HCT116 (cell line): ENCODE results near the gene LMX1A. TPM values are rescaled to one million over a fixed set of nuclear protein-coding genes. Genes with fewer than 3 reads are reported as not detected.

ENCODE experiments used
- ATAC-seq: fragments of 200-7000 bp; cut with Tn5 transposase; 2 replicates; pipeline ENCODE4 v1.9.1; 2020; ENCODE audit warnings: mild to moderate bottlenecking, moderate library complexity
- BruUV-seq: library from RNA; stranded (reverse); fragments of 400-500 nt; replicated peaks from 2 replicates; lab custom pipeline; 2021; lab: Mats Ljungman, UMichigan
- CTCF ChIA-PET: fragments of 300-600 bp; sonication (Branson Sonifier 250); formaldehyde crosslinking; loops from one replicate; lab custom pipeline; 2021; ENCODE audit warnings: antibody characterized with exemption; lab: Charles Lee
- POLR2A ChIA-PET: fragments of 300-600, 350-600 bp; sonication (Branson Sonifier 250); formaldehyde crosslinking; loops from one replicate; lab custom pipeline; 2021; ENCODE audit warnings: antibody characterized with exemption; lab: Charles Lee
- RAD21 ChIA-PET, 2 experiments: fragments of 300-600 bp; sonication (Branson Sonifier 250); formaldehyde crosslinking; loops; one replicate each; lab custom pipeline; 2023; ENCODE audit warnings: low total read pairs in 2 of 2; ENCODE audit not compliant: uncharacterized antibody in 2 of 2, unreplicated experiment in 2 of 2, low non-redundant PET in 1 of 2; lab: Charles Lee
- DNase-seq: peaks from one replicate; pipeline ENCODE4 v3.0.0-alpha.2; 2010; ENCODE audit warnings: low read depth, low spot score
- H2AFZ ChIP-seq: fragments of 200-600 bp; shearing (Covaris generic), sonication (generic); 2 replicates; pipeline ENCODE4 v1.6.1; 2017; ENCODE audit warnings: low read depth, mixed run types, mixed read lengths, antibody characterized with exemption, low read length; ENCODE audit not compliant: poor library complexity, severe bottlenecking
- H3K27ac ChIP-seq: 2 replicates; pipeline ENCODE4 v1.5.1; 2012; ENCODE audit warnings: low read depth, low read length
- H3K27me3 ChIP-seq: fragments of 200-600 bp; sonication (generic); 2 replicates; pipeline ENCODE4 v1.6.1; 2016; ENCODE audit warnings: mixed run types, low read length, mixed read lengths; ENCODE audit not compliant: insufficient read depth
- H3K36me3 ChIP-seq, 2 experiments: fragments of 200-500 bp in 1 of 2; fragments of 200-600 bp in 1 of 2; sonication (Bioruptor generic) in 1 of 2; sonication (generic) in 1 of 2; 2 replicates each; pipeline versions ENCODE4 v1.5.1 to v1.6.1; 2014 to 2016; ENCODE audit warnings: low read length in 2 of 2, inconsistent platforms in 1 of 2, mixed read lengths in 1 of 2, mixed run types in 1 of 2; ENCODE audit not compliant: insufficient read depth in 2 of 2, control insufficient read depth in 1 of 2
- H3K4me1 ChIP-seq, 2 experiments: fragments of 200-600 bp in 1 of 2; sonication (generic) in 1 of 2; 2 replicates each; pipeline versions ENCODE4 v1.5.1 to v1.6.1; 2012 to 2017; ENCODE audit warnings: low read length in 2 of 2, inconsistent platforms in 1 of 2, mild to moderate bottlenecking in 1 of 2, mixed read lengths in 1 of 2, mixed run types in 1 of 2, moderate library complexity in 1 of 2; ENCODE audit not compliant: insufficient read depth in 2 of 2, control insufficient read depth in 1 of 2
- H3K4me2 ChIP-seq: fragments of 200-600 bp; sonication (generic); 2 replicates; pipeline ENCODE4 v1.6.1; 2017; ENCODE audit warnings: mixed run types, low read length, mixed read lengths
- H3K4me3 ChIP-seq, 2 experiments: fragments of 200-600 bp in 1 of 2; sonication (generic) in 1 of 2; replicated peaks in 1 of 2; 2 replicates each; pipeline ENCODE4 v1.5.1; 2011 to 2016; ENCODE audit warnings: low read length in 2 of 2, control low read depth in 1 of 2, low read depth in 1 of 2, mild to moderate bottlenecking in 1 of 2, mixed read lengths in 1 of 2, mixed run types in 1 of 2
- H3K79me2 ChIP-seq: fragments of 200-600 bp; sonication (generic); 2 replicates; pipeline ENCODE4 v1.6.1; 2017; ENCODE audit warnings: mild to moderate bottlenecking, mixed run types, low read length, moderate library complexity, mixed read lengths; ENCODE audit not compliant: insufficient read depth
- H3K9ac ChIP-seq: fragments of 200-600 bp; sonication (generic); 2 replicates; pipeline ENCODE4 v1.6.1; 2016; ENCODE audit warnings: low read length, mixed read lengths
- H3K9me2 ChIP-seq: fragments of 200-600 bp; sonication (generic), shearing (Covaris generic); 2 replicates; pipeline ENCODE4 v1.6.1; 2017; ENCODE audit warnings: mixed run types, mild to moderate bottlenecking, moderate library complexity; ENCODE audit not compliant: insufficient read depth
- H3K9me3 ChIP-seq, 2 experiments: fragments of 200-500 bp in 1 of 2; fragments of 200-600 bp in 1 of 2; sonication (Bioruptor generic) in 1 of 2; sonication (generic) in 1 of 2; 2 replicates each; pipeline ENCODE4 v1.6.1; 2014 to 2017; ENCODE audit warnings: low read length in 2 of 2, mixed read lengths in 2 of 2, inconsistent platforms in 1 of 2, low read depth in 1 of 2, mild to moderate bottlenecking in 1 of 2, mixed run types in 1 of 2, moderate library complexity in 1 of 2; ENCODE audit not compliant: control insufficient read depth in 1 of 2, insufficient read depth in 1 of 2
- H4K20me1 ChIP-seq: fragments of 200-600 bp; sonication (generic), shearing (Covaris generic); 2 replicates; pipeline ENCODE4 v1.6.1; 2017; ENCODE audit warnings: mixed run types, mild to moderate bottlenecking, moderate library complexity; ENCODE audit not compliant: insufficient read depth
- CBX3 ChIP-seq: IDR thresholded peaks from 2 replicates; pipeline ENCODE4 v1.6.1; 2012; ENCODE audit warnings: low read depth
- CEBPB ChIP-seq: IDR thresholded peaks from 2 replicates; pipeline ENCODE4 v1.6.1; 2012; ENCODE audit warnings: low read depth
- EGR1 ChIP-seq: IDR thresholded peaks from 2 replicates; pipeline ENCODE4 v1.6.1; 2012; ENCODE audit warnings: low read depth
- ELF1 ChIP-seq: IDR thresholded peaks from 2 replicates; pipeline ENCODE4 v1.6.1; 2012; ENCODE audit warnings: low read depth, borderline replicate concordance
- EZH2 ChIP-seq: fragments of 200-600 bp; sonication (generic); IDR thresholded peaks from 2 replicates; pipeline ENCODE4 v1.6.1; 2017; ENCODE audit warnings: antibody characterized with exemption, mixed run types
- EZH2phosphoT487 ChIP-seq: fragments of 200-600 bp; IDR thresholded peaks from 2 replicates; pipeline ENCODE4 v1.6.1; 2018; ENCODE audit warnings: antibody characterized with exemption, borderline replicate concordance
- FOSL1 ChIP-seq: IDR thresholded peaks from 2 replicates; pipeline ENCODE4 v1.6.1; 2012; ENCODE audit warnings: low read depth
- JUND ChIP-seq: IDR thresholded peaks from 2 replicates; pipeline ENCODE4 v1.6.1; 2012
- MAX ChIP-seq: IDR thresholded peaks from 2 replicates; pipeline ENCODE4 v1.6.1; 2012
- RAD21 ChIP-seq: IDR thresholded peaks from 2 replicates; pipeline ENCODE4 v1.6.1; 2012; ENCODE audit warnings: low read depth, mild to moderate bottlenecking
- SP1 ChIP-seq: IDR thresholded peaks from 2 replicates; pipeline ENCODE4 v1.6.1; 2012; ENCODE audit warnings: low read depth
- SRF ChIP-seq: IDR thresholded peaks from 2 replicates; pipeline ENCODE4 v1.6.1; 2012; ENCODE audit warnings: low read depth
- TCF7L2 ChIP-seq: IDR thresholded peaks from 2 replicates; pipeline ENCODE4 v1.7.0; 2011; ENCODE audit warnings: borderline replicate concordance, inconsistent platforms; ENCODE audit not compliant: insufficient read depth, insufficient read length; ENCODE audit errors: extremely low read depth
- YY1 ChIP-seq: IDR thresholded peaks from 2 replicates; pipeline ENCODE4 v1.6.1; 2011; ENCODE audit warnings: low read length, low read depth, moderate library complexity, mild to moderate bottlenecking; ENCODE audit not compliant: insufficient replicate concordance; ENCODE audit errors: extremely low read depth
- ZFX ChIP-seq: fragments of 450-650 bp; IDR thresholded peaks from 2 replicates; pipeline ENCODE4 v1.6.1; 2017
- ZNF274 ChIP-seq: fragments of 200-500 bp; sonication (Bioruptor generic); IDR thresholded peaks from 2 replicates; pipeline ENCODE4 v1.6.1; 2014; ENCODE audit warnings: mild to moderate bottlenecking, low read depth, low read length, inconsistent platforms
- intact Hi-C: fragments of 100-400 bp; cut with micrococcal nuclease; formaldehyde crosslinking; loops from 2 replicates; pipeline ENCODE4 v1.10.0; 2022
- total RNA-seq: library from RNA; stranded (reverse); gene quantifications from one replicate; pipeline ENCODE4 v1.2.1, GENCODE V29; 2021; ENCODE audit not compliant: unreplicated experiment
- TF ChIP-seq, protein P1 (sequence below): IDR thresholded peaks from 2 replicates; pipeline ENCODE4 v1.6.1; 2012

LMX1A gene
- total RNA-seq, 1 experiment from 2014 or later: not detected

DNA sequence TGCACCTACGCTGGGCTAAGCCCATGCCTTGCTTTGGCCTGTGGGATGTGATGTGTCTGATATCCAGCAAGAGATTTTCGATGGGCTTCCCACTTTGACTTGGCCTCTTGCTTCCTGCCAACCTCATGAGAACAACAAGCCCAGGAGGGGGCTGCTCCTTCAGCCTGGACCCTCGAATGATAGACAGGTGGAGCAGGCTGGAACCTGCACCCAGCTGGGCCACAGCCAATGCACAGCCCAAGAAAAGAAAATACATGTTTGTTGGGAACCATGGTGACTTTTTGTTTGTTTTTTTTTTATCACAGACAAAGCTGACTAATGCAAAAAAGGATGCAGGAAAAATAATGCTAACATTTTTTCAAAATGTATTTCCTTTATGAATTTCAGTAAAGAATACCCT is 144.3 kb downstream of the LMX1A start:
- H3K4me3 ChIP-seq: no peak overlapping the region
- no peak overlapping the region for H3K9ac ChIP-seq
- TF ChIP-seq CEBPB (no peak), YY1 (no peak), EZH2 (no peak), ZFX (no peak), EGR1 (no peak), ZNF274 (no peak), CBX3 (no peak), RAD21 (no peak), SRF (no peak), MAX (no peak)
- TF ChIP-seq, protein P1, sequence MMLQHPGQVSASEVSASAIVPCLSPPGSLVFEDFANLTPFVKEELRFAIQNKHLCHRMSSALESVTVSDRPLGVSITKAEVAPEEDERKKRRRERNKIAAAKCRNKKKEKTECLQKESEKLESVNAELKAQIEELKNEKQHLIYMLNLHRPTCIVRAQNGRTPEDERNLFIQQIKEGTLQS: no peak
- RAD21 ChIA-PET: no interaction called here
- BruUV-seq: no TSS peak
- H3K36me3 ChIP-seq: no peaks in the 10 kb centered on the region
- CTCF ChIA-PET: no interaction called here
- POLR2A ChIA-PET: no interaction called here
- no peaks in the 10 kb centered on the region for H3K9me2 ChIP-seq
- intact Hi-C loops: no loop called here
- no peak overlapping the region for H3K4me2 ChIP-seq
- peaks cover 21% of the 10 kb centered on the region for H3K27me3 ChIP-seq
- H3K79me2 ChIP-seq: no peaks in the 10 kb centered on the region
- no peaks in the 10 kb centered on the region for H3K4me1 ChIP-seq
- no peaks in the 10 kb centered on the region for H4K20me1 ChIP-seq
- no peaks in the 10 kb centered on the region for H3K9me3 ChIP-seq
- no peak overlapping the region for H3K27ac ChIP-seq
- ATAC-seq (no peak), DNase-seq (no peak)
- no peak overlapping the region for H2AFZ ChIP-seq

DNA sequence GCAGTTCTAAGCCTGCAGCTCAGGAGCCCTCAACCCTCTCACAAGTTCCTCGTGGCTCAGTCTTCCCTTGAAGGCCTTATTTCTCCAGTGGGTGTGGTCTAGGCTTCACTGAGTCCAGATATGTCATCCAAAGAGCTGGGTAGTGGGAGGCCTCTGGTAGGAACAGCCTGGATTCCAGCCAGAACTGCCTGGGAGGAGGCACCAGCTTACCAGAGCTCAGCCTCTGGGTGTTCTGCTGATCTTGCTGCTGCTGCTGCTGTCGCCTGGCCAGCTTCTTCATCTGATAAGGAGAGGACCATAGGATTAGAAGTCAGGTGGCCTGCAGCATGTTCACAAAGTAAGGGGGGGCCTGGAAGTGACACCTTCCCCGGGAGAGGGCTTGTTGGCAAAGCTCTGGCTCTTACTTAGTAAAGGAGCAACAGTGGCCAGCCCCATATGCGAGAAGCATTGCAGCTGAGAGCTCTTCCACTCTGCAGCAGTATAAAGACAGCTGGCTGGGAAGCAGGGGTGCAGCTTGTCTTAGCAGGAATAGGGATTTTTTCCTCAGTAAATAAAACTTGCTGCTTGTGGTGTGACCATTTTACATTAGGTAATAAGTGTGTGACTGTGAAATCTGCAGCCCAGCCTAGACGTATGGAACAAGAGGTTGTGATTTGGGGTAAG is 148.5 kb downstream of the LMX1A start:
- H3K27ac ChIP-seq: no peak overlapping the region
- no peak overlapping the region for H2AFZ ChIP-seq
- peaks cover 20% of the 10 kb centered on the region for H3K27me3 ChIP-seq
- RAD21 ChIA-PET: no interaction called here
- CTCF ChIA-PET: no interaction called here
- no peak for DNase-seq
- H3K4me3 ChIP-seq: no peak overlapping the region
- no TSS peak for BruUV-seq
- intact Hi-C loops: no loop called here
- H3K9me2 ChIP-seq: no peaks in the 10 kb centered on the region
- no peak for ATAC-seq
- H3K9me3 ChIP-seq: no peaks in the 10 kb centered on the region
- H3K79me2 ChIP-seq: no peaks in the 10 kb centered on the region
- H4K20me1 ChIP-seq: no peaks in the 10 kb centered on the region
- no peaks in the 10 kb centered on the region for H3K4me1 ChIP-seq
- POLR2A ChIA-PET: no interaction called here
- no peaks in the 10 kb centered on the region for H3K36me3 ChIP-seq
- H3K4me2 ChIP-seq: no peak overlapping the region
- H3K9ac ChIP-seq: no peak overlapping the region
- TF ChIP-seq ZFX: no peak
- TF ChIP-seq ZNF274: no peak
- no peak for TF ChIP-seq EGR1
- TF ChIP-seq TCF7L2: no peak
- TF ChIP-seq ELF1: no peak
- TF ChIP-seq RAD21: no peak
- TF ChIP-seq EZH2phosphoT487: no peak
- no peak for TF ChIP-seq FOSL1
- TF ChIP-seq JUND: no peak
- TF ChIP-seq EZH2: no peak
- no peak for TF ChIP-seq SRF
- TF ChIP-seq MAX: no peak
- no peak for TF ChIP-seq CEBPB
- TF ChIP-seq, protein P1: no peak
- no peak for TF ChIP-seq SP1
- TF ChIP-seq YY1: no peak
